HCT116 (cell line): ENCODE data around the gene RANBP9. TPM values are rescaled to one million over a fixed set of nuclear protein-coding genes. Genes with fewer than 3 reads are reported as not detected.

Experiments used
- ATAC-seq: fragments of 200-7000 bp; cut with Tn5 transposase; 2 replicates; pipeline ENCODE4 v1.9.1; 2020; ENCODE audit warnings: mild to moderate bottlenecking, moderate library complexity
- BruUV-seq: library from RNA; stranded (reverse); fragments of 400-500 nt; replicated peaks from 2 replicates; lab custom pipeline; 2021; lab: Mats Ljungman, UMichigan
- CTCF ChIA-PET: fragments of 300-600 bp; sonication (Branson Sonifier 250); formaldehyde crosslinking; loops from one replicate; lab custom pipeline; 2021; ENCODE audit warnings: antibody characterized with exemption; lab: Charles Lee
- POLR2A ChIA-PET: fragments of 300-600, 350-600 bp; sonication (Branson Sonifier 250); formaldehyde crosslinking; loops from one replicate; lab custom pipeline; 2021; ENCODE audit warnings: antibody characterized with exemption; lab: Charles Lee
- RAD21 ChIA-PET, 2 experiments: fragments of 300-600 bp; sonication (Branson Sonifier 250); formaldehyde crosslinking; loops; one replicate each; lab custom pipeline; 2023; ENCODE audit warnings: low total read pairs in 2 of 2; ENCODE audit not compliant: uncharacterized antibody in 2 of 2, unreplicated experiment in 2 of 2, low non-redundant PET in 1 of 2; lab: Charles Lee
- DNase-seq: peaks from one replicate; pipeline ENCODE4 v3.0.0-alpha.2; 2010; ENCODE audit warnings: low read depth, low spot score
- H2AFZ ChIP-seq: fragments of 200-600 bp; shearing (Covaris generic), sonication (generic); 2 replicates; pipeline ENCODE4 v1.6.1; 2017; ENCODE audit warnings: low read depth, mixed run types, mixed read lengths, antibody characterized with exemption, low read length; ENCODE audit not compliant: poor library complexity, severe bottlenecking
- H3K27ac ChIP-seq: 2 replicates; pipeline ENCODE4 v1.5.1; 2012; ENCODE audit warnings: low read depth, low read length
- H3K27me3 ChIP-seq: fragments of 200-600 bp; sonication (generic); 2 replicates; pipeline ENCODE4 v1.6.1; 2016; ENCODE audit warnings: mixed run types, low read length, mixed read lengths; ENCODE audit not compliant: insufficient read depth
- H3K36me3 ChIP-seq, 2 experiments: fragments of 200-500 bp in 1 of 2; fragments of 200-600 bp in 1 of 2; sonication (Bioruptor generic) in 1 of 2; sonication (generic) in 1 of 2; 2 replicates each; pipeline versions ENCODE4 v1.5.1 to v1.6.1; 2014 to 2016; ENCODE audit warnings: low read length in 2 of 2, inconsistent platforms in 1 of 2, mixed read lengths in 1 of 2, mixed run types in 1 of 2; ENCODE audit not compliant: insufficient read depth in 2 of 2, control insufficient read depth in 1 of 2
- H3K4me1 ChIP-seq, 2 experiments: fragments of 200-600 bp in 1 of 2; sonication (generic) in 1 of 2; 2 replicates each; pipeline versions ENCODE4 v1.5.1 to v1.6.1; 2012 to 2017; ENCODE audit warnings: low read length in 2 of 2, inconsistent platforms in 1 of 2, mild to moderate bottlenecking in 1 of 2, mixed read lengths in 1 of 2, mixed run types in 1 of 2, moderate library complexity in 1 of 2; ENCODE audit not compliant: insufficient read depth in 2 of 2, control insufficient read depth in 1 of 2
- H3K4me2 ChIP-seq: fragments of 200-600 bp; sonication (generic); 2 replicates; pipeline ENCODE4 v1.6.1; 2017; ENCODE audit warnings: mixed run types, low read length, mixed read lengths
- H3K4me3 ChIP-seq, 2 experiments: fragments of 200-600 bp in 1 of 2; sonication (generic) in 1 of 2; replicated peaks in 1 of 2; 2 replicates each; pipeline ENCODE4 v1.5.1; 2011 to 2016; ENCODE audit warnings: low read length in 2 of 2, control low read depth in 1 of 2, low read depth in 1 of 2, mild to moderate bottlenecking in 1 of 2, mixed read lengths in 1 of 2, mixed run types in 1 of 2
- H3K79me2 ChIP-seq: fragments of 200-600 bp; sonication (generic); 2 replicates; pipeline ENCODE4 v1.6.1; 2017; ENCODE audit warnings: mild to moderate bottlenecking, mixed run types, low read length, moderate library complexity, mixed read lengths; ENCODE audit not compliant: insufficient read depth
- H3K9ac ChIP-seq: fragments of 200-600 bp; sonication (generic); 2 replicates; pipeline ENCODE4 v1.6.1; 2016; ENCODE audit warnings: low read length, mixed read lengths
- H3K9me2 ChIP-seq: fragments of 200-600 bp; sonication (generic), shearing (Covaris generic); 2 replicates; pipeline ENCODE4 v1.6.1; 2017; ENCODE audit warnings: mixed run types, mild to moderate bottlenecking, moderate library complexity; ENCODE audit not compliant: insufficient read depth
- H3K9me3 ChIP-seq, 2 experiments: fragments of 200-500 bp in 1 of 2; fragments of 200-600 bp in 1 of 2; sonication (Bioruptor generic) in 1 of 2; sonication (generic) in 1 of 2; 2 replicates each; pipeline ENCODE4 v1.6.1; 2014 to 2017; ENCODE audit warnings: low read length in 2 of 2, mixed read lengths in 2 of 2, inconsistent platforms in 1 of 2, low read depth in 1 of 2, mild to moderate bottlenecking in 1 of 2, mixed run types in 1 of 2, moderate library complexity in 1 of 2; ENCODE audit not compliant: control insufficient read depth in 1 of 2, insufficient read depth in 1 of 2
- H4K20me1 ChIP-seq: fragments of 200-600 bp; sonication (generic), shearing (Covaris generic); 2 replicates; pipeline ENCODE4 v1.6.1; 2017; ENCODE audit warnings: mixed run types, mild to moderate bottlenecking, moderate library complexity; ENCODE audit not compliant: insufficient read depth
- CBX3 ChIP-seq: IDR thresholded peaks from 2 replicates; pipeline ENCODE4 v1.6.1; 2012; ENCODE audit warnings: low read depth
- EGR1 ChIP-seq: IDR thresholded peaks from 2 replicates; pipeline ENCODE4 v1.6.1; 2012; ENCODE audit warnings: low read depth
- ELF1 ChIP-seq: IDR thresholded peaks from 2 replicates; pipeline ENCODE4 v1.6.1; 2012; ENCODE audit warnings: low read depth, borderline replicate concordance
- EZH2 ChIP-seq: fragments of 200-600 bp; sonication (generic); IDR thresholded peaks from 2 replicates; pipeline ENCODE4 v1.6.1; 2017; ENCODE audit warnings: antibody characterized with exemption, mixed run types
- POLR2A ChIP-seq: IDR thresholded peaks from 2 replicates; pipeline ENCODE4 v1.7.0; 2011; ENCODE audit warnings: borderline replicate concordance; ENCODE audit not compliant: insufficient read depth, insufficient read length; ENCODE audit errors: extremely low read depth
- TCF7L2 ChIP-seq: IDR thresholded peaks from 2 replicates; pipeline ENCODE4 v1.7.0; 2011; ENCODE audit warnings: borderline replicate concordance, inconsistent platforms; ENCODE audit not compliant: insufficient read depth, insufficient read length; ENCODE audit errors: extremely low read depth
- ZFX ChIP-seq: fragments of 450-650 bp; IDR thresholded peaks from 2 replicates; pipeline ENCODE4 v1.6.1; 2017
- ZNF274 ChIP-seq: fragments of 200-500 bp; sonication (Bioruptor generic); IDR thresholded peaks from 2 replicates; pipeline ENCODE4 v1.6.1; 2014; ENCODE audit warnings: mild to moderate bottlenecking, low read depth, low read length, inconsistent platforms
- intact Hi-C: fragments of 100-400 bp; cut with micrococcal nuclease; formaldehyde crosslinking; loops from 2 replicates; pipeline ENCODE4 v1.10.0; 2022
- total RNA-seq: library from RNA; stranded (reverse); gene quantifications from one replicate; pipeline ENCODE4 v1.2.1, GENCODE V29; 2021; ENCODE audit not compliant: unreplicated experiment
- TF ChIP-seq, protein P1 (sequence below), 3 experiments: fragments of 200-600 bp in 1 of 3; sonication (generic) in 1 of 3; IDR thresholded peaks in 2 of 3; conservative IDR thresholded peaks in 1 of 3; 2 replicates each; pipeline ENCODE4 v1.5.1; 2012 to 2017; ENCODE audit warnings: low read depth in 2 of 3, low read length in 2 of 3, antibody characterized with exemption in 1 of 3, borderline replicate concordance in 1 of 3, control low read depth in 1 of 3, mild to moderate bottlenecking in 1 of 3, mixed read lengths in 1 of 3, mixed run types in 1 of 3, moderate library complexity in 1 of 3; ENCODE audit not compliant: insufficient read depth in 1 of 3
- TF ChIP-seq, protein P2 (sequence below): IDR thresholded peaks from 2 replicates; pipeline ENCODE4 v1.6.1; 2011; ENCODE audit warnings: mild to moderate bottlenecking, low read length, moderate library complexity; ENCODE audit not compliant: insufficient replicate concordance; ENCODE audit errors: extremely low read depth

RANBP9 gene
- total RNA-seq, 1 experiment from 2014 or later: 48.0 TPM

DNA sequence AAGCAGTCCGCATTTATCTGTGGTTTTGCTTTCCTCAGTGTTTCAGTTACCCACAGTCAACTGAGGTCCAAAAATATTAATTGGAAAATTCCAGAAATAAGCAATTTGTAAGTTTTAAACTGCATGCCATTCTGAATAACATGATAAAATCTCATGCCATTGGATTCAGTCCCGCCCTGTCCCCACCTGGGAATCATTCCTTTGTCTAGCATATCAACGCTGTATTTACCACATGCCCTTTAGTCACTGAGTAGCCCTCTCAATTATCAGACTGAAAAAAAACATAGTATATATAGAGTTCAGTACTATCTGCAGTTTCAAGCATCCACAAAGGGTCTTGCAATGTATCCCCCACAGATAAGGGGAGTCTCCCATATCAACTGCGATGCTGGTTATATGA is 17.1 kb downstream of the RANBP9 start:
- H3K4me3 ChIP-seq: no peak overlapping the region
- no TSS peak for BruUV-seq
- no peaks in the 10 kb centered on the region for H3K9me3 ChIP-seq
- H4K20me1 ChIP-seq: 0 out of 2 replicates have a peak, but pooled peaks cover 6% of the 10 kb centered on the region
- RAD21 ChIA-PET: no interaction called here
- TF ChIP-seq, protein P1, sequence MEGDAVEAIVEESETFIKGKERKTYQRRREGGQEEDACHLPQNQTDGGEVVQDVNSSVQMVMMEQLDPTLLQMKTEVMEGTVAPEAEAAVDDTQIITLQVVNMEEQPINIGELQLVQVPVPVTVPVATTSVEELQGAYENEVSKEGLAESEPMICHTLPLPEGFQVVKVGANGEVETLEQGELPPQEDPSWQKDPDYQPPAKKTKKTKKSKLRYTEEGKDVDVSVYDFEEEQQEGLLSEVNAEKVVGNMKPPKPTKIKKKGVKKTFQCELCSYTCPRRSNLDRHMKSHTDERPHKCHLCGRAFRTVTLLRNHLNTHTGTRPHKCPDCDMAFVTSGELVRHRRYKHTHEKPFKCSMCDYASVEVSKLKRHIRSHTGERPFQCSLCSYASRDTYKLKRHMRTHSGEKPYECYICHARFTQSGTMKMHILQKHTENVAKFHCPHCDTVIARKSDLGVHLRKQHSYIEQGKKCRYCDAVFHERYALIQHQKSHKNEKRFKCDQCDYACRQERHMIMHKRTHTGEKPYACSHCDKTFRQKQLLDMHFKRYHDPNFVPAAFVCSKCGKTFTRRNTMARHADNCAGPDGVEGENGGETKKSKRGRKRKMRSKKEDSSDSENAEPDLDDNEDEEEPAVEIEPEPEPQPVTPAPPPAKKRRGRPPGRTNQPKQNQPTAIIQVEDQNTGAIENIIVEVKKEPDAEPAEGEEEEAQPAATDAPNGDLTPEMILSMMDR (IDR thresholded peaks at IDR 0.05 in 2 of 3, conservative IDR thresholded peaks at IDR 0.05 in 1 of 3; ENCODE audit: borderline replicate concordance in 1 of 3, insufficient read depth in 1 of 3, low read depth in 2 of 3, low read length in 2 of 3): no peak
- TF ChIP-seq ZNF274: no peak
- no peak overlapping the region for H3K4me2 ChIP-seq
- POLR2A ChIA-PET: interaction anchor here (0.6 kb wide), 1 partner anchor 13 kb away, joined by 3 read pairs; no protein-coding TSS in a partner anchor
- DNase-seq: no peak
- H3K4me1 ChIP-seq: no peaks in the 10 kb centered on the region
- H3K27ac ChIP-seq: no peak overlapping the region
- CTCF ChIA-PET: no interaction called here
- no peak for ATAC-seq
- peaks cover 3 to 6% of the 10 kb centered on the region in 2 experiments; a peak in 1 of 4 replicates for H3K36me3 ChIP-seq
- peaks cover 92% of the 10 kb centered on the region for H3K79me2 ChIP-seq
- intact Hi-C loops: no loop called here
- H3K9ac ChIP-seq: no peak overlapping the region
- H3K27me3 ChIP-seq: no peaks in the 10 kb centered on the region
- H3K9me2 ChIP-seq: no peaks in the 10 kb centered on the region
- no peak overlapping the region for H2AFZ ChIP-seq

DNA sequence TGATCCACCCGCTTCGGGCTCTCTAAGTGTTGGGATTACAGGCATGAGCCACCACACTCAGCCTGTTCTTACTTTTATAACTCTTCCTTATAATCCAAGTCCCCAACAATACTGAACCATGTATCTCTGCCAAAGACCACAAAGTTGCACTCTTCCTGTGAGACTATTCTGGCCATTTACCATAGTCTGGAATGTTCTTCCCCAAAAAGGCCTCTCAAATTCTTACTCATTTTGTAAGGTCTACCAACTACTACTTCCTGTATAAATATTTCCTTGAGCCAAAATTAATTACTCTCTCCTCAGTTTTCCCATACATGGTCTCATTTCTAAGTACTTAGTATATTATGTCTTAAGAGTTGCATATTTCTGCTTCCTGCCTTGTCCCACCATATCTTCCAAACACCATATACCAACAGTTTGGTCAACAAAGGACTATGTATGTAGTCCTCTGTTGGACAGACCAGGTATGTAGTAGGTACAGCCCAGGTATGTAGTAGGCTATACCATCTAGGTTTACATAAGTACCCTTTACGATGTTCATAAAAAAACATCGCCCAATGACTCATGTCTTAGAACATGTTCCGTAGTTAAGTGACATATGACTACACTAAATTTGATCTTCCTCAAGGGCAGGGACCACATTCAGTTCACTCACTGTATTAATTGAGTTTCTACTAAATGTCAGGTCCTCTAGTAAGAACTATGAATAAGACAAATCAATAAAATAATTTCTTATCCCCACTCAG is 22.0 kb downstream of the RANBP9 start:
- RAD21 ChIA-PET: no interaction called here
- Histone ChIP-seq H4K20me1 (no peaks in the 10 kb centered on the region), H3K9ac (no peak overlapping the region), H2AFZ (no peak overlapping the region), H3K36me3 (peaks cover 3 to 5% of the 10 kb centered on the region in 2 experiments; a peak in 2 of 4 replicates), H3K9me2 (no peaks in the 10 kb centered on the region), H3K9me3 (no peaks in the 10 kb centered on the region), H3K27ac (no peak overlapping the region), H3K4me1 (no peaks in the 10 kb centered on the region), H3K27me3 (no peaks in the 10 kb centered on the region), H3K79me2 (peaks cover 87% of the 10 kb centered on the region), H3K4me2 (no peak overlapping the region), H3K4me3 (no peak overlapping the region)
- CTCF ChIA-PET: no interaction called here
- POLR2A ChIA-PET: no interaction called here
- DNase-seq: no peak
- intact Hi-C loops: no loop called here
- no peak for ATAC-seq
- BruUV-seq: no TSS peak
- TF ChIP-seq POLR2A: no peak
- no peak for TF ChIP-seq ZFX
- TF ChIP-seq ELF1: no peak
- TF ChIP-seq EZH2: no peak
- no peak for TF ChIP-seq EGR1
- TF ChIP-seq ZNF274: no peak
- TF ChIP-seq TCF7L2: no peak
- TF ChIP-seq CBX3: no peak
- TF ChIP-seq, protein P2, sequence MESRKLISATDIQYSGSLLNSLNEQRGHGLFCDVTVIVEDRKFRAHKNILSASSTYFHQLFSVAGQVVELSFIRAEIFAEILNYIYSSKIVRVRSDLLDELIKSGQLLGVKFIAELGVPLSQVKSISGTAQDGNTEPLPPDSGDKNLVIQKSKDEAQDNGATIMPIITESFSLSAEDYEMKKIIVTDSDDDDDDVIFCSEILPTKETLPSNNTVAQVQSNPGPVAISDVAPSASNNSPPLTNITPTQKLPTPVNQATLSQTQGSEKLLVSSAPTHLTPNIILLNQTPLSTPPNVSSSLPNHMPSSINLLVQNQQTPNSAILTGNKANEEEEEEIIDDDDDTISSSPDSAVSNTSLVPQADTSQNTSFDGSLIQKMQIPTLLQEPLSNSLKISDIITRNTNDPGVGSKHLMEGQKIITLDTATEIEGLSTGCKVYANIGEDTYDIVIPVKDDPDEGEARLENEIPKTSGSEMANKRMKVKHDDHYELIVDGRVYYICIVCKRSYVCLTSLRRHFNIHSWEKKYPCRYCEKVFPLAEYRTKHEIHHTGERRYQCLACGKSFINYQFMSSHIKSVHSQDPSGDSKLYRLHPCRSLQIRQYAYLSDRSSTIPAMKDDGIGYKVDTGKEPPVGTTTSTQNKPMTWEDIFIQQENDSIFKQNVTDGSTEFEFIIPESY: no peak
